GM19324 (cell line): ENCODE measurements around the gene PFKP.

Source experiments
- ATAC-seq: cut with Tn5 transposase; IDR thresholded peaks from one replicate; pipeline ENCODE4 v1.9.1; 2021; ENCODE audit warnings: mild to moderate bottlenecking, moderate library complexity; ENCODE audit not compliant: unreplicated experiment, low FRiP score

The PFKP gene

GRCh38 chr10:3110782-3111620 is 43.7 kb downstream of the PFKP start:
- no peak for ATAC-seq

DNA sequence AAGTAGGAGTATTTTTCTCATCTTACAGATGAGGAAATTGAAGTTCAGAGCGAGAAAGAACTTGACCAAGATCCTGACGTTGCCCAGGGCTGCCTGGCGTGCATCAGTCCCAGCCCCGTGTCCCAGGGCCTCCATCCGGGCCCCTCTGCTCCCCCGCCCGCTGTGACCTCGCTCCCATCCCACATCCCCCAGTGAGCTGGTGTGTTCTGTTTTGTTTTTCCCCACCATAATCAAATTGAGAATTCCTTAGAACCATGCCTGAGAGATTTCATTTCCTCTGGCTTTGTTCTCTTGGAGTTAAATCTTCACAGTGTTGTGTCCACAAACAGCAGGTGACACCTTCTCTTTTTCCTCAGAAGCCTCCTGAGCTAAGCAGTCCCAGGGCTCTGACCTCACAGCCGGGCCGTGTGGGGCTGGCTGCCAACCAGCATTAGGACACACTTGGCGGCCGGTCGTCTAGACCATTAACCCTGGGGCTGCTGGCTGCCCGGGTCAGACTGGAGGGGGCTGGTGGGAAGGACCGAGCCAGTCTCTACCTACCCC is 44.3 kb downstream of the PFKP start:
- ATAC-seq, result no peak

DNA sequence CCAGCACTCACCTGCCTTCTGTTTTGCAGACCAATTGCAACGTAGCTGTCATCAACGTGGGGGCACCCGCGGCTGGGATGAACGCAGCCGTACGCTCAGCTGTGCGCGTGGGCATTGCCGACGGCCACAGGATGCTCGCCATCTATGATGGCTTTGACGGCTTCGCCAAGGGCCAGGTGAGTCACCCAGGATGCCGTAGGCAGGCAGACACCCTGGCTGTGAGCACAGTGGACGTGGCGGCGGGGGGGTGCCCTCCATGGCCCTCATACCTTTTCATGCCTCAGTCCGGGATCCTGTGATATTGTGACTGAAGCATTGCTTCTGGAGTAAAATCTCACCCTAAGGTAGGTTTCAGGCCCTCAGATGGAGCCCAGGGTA is 46.0 kb downstream of the PFKP start:
- no peak for ATAC-seq

DNA sequence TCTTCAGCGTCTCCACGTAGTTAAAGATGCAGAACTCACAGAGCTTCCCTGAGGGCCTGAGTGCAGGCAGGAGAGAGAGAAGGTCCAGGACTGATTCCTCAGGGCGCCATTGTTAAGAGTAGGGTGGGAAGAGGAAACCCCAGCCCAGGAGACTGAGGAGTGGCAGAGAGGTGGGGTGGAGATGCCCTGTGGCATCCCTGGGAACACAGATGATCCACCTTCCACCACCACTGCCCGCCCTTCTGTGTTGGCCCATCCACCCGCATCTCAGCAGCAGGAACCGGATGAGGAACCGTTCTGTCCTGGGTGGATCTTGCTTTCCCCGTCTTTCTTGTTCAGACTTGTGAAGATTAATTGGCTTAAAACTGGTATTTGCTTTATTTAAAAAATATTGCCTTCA is 48.3 kb downstream of the PFKP start:
- no peak for ATAC-seq

DNA sequence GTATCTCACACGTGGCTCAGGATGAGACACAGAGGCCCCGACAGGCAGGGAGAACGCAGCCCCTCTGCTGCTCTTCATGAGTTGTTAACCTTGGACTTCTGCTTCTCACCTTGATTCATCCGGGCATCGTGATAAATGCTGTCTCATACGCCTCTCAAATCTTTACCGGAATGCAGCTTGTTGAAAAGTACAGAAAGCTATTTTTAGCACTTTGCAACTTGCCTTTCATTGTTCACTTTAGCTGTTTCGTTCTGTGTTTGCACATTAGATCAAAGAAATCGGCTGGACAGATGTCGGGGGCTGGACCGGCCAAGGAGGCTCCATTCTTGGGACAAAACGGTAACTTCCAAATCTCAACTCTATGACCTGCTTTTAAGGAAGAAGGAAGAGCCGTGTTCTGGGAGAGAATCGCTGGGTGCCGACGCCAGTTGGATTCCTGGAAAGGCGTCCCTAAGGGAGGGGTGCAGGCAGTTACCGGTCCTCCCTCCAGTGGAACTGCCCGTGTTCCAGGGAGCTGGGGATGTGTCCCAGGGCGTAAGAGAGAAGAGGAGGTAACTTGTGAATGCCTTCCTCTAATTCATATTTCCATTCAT is 49.3 kb downstream of the PFKP start:
- ATAC-seq, result no peak

DNA sequence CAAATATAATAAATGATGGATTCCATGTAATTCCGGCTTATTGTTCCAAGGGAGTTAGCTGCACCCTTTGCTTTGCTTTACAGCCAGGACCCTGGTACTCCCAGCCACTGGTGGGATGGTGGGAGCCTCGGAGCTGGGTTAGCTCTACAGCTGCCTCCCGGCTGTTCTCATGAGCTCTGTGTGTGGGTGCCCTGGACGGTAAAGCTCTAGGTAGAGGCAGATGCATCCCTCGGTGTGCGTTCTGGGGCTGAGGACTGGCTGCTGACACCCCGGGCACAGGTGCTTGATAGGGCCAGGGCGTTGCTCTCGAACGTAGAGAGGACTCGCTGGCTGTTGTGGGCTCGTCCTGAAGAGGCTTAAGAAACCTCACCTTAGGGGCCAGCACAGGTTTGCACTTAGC is 50.1 kb downstream of the PFKP start:
- ATAC-seq, result no peak

- ATAC-seq, result no peak
These were observed 51.3 kb downstream of the PFKP start for GRCh38 chr10:3118641-3119091.

DNA sequence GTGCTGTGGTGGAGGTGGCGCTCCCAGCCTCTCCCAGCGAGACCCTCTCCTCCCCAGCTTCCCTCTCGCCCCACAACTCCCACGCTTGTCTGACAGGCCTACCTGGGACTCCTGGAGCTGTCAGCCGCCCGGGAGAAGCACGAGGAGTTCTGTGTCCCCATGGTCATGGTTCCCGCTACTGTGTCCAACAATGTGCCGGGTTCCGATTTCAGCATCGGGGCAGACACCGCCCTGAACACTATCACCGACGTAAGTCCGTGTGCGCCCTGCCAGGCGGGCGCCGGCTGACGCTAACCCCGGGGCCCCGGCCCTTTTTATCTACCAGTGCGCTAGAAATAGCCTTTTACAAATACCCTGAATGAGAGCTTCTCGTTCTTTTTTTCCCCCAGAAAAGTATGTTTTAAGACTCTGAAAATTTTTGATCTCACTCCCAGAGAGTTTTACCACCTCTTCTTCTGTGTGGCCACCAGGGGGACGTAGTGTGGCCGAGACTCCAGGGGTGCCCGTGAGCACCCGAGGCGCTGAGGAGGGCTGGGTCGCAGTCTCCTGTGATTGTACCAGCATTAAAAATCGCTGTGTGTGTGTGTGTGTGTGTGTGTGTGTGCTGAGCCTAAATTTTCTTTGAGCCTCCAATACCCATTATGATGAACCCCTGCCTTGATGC is 52.6 kb downstream of the PFKP start:
- ATAC-seq, result no peak

DNA sequence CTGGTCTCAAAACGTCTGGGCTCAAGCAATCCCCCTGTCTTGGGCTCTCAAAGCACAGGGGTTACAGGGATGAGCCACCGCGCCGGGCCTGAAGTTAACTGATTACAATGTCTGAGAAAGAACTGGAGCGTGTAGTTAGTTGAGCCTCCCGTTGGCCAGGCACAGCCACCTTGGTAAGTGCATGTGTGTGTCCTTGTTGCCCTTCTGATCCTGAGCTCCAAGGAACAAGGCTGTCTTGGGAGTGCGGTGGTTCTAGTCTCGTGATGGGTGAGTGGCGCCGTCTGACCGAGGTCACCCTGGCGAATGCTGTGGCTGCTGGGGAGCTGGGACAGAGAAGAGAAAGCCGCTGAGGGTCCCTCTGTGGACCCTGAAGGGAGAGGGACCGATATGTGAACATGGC is 54.7 kb downstream of the PFKP start:
- no peak for ATAC-seq

DNA sequence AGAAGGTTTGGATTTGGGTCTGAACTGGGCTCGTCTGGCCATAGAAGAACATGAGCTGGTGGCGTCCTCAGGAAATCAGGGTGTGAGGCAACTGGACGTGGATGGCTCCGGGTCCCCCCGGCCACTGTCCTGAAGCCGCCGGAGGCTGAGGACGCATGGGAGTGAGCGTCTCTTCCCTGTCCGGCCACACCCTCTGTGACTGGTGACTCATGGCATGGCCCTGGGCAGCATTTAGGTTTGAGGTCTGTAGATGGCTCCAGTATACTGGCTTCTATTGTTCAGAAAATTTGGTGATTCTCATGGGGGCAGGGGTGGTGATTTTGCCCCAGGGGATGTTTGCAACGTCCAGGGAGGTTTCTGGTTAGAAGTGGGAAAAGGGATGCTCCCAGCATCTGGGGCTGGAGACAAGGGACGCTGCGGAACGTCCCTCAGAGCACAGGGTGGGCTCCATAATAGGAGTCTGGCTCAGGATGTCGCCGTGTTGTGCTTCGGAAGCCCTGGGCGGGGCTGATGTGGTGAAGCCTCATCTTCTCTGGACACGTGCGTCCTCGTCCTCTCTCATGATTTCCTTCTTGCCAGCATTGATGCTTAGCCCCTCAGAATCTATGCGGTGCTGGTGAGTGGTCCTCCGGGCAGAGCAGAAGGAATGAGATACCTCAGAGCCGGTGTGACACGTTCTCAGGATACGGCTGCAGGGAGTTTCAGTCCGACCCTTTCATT is 55.3 kb downstream of the PFKP start:
- no peak for ATAC-seq

GRCh38 chr10:3123571-3124411 is 56.4 kb downstream of the PFKP start:
- ATAC-seq, result no peak

- ATAC-seq, result no peak
These were observed 57.2 kb downstream of the PFKP start for GRCh38 chr10:3124412-3125175.

- ATAC-seq, result no peak
These were observed 58.3 kb downstream of the PFKP start for GRCh38 chr10:3125527-3126170.

GRCh38 chr10:3126249-3126648 is 58.9 kb downstream of the PFKP start:
- no peak for ATAC-seq

GRCh38 chr10:3126741-3127346 is 59.5 kb downstream of the PFKP start:
- ATAC-seq, result no peak

DNA sequence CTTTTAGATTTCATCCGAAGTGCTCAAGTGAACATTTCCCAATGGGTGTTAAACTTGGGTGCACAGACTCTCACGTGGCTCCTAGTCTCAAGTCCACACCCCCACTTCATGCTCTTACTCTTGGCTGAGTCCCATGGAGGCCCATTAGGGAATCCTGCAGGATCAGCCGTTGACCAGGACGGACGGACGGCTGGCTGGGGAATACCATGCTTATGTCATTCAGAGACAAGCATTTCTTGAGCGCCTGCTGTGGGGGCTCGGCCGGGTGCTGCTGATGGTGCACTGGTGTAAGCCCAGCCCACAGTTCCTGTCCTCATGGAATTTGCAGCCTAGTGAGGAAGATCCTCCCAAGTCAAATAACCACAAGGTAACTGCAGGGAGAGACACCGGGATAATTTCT is 60.6 kb downstream of the PFKP start:
- ATAC-seq, result no peak

GRCh38 chr10:3128379-3129130 is 61.2 kb downstream of the PFKP start:
- no peak for ATAC-seq
